Stimulated activated CD8-positive, alpha-beta memory T cell treated with anti-CD3 and anti-CD28 coated beads, Interleukin-2, amount 100 ng/mL, for 1 hour (primary cell): ENCODE measurements around the gene DOK6.
"Not testable (repeated sequence)": the region's sequence is repeated elsewhere in the genome, so short reads cannot be mapped to it uniquely, and the experiment has no call there.

Experiments used
- DNase-seq, 2 donors: peaks; one replicate each; pipeline ENCODE4 v3.0.0-alpha.2; 2020; ENCODE audit warnings: low read depth in 2 of 2

The DOK6 gene

GRCh38 chr18:69626171-69626570, 225.5 kb downstream of the DOK6 start:
- no peak for DNase-seq

- DNase-seq, result no peak
Observed at GRCh38 chr18:69626643-69627242, 226.1 kb downstream of the DOK6 start.

- no peak for DNase-seq
Observed at GRCh38 chr18:69628774-69629359, 228.2 kb downstream of the DOK6 start.

- no peak for DNase-seq
Observed at GRCh38 chr18:69631281-69631680, 230.6 kb downstream of the DOK6 start.

GRCh38 chr18:69635482-69635881, 234.8 kb downstream of the DOK6 start:
- DNase-seq, result no peak

- DNase-seq, result no peak
Observed at GRCh38 chr18:69636529-69637301, 236.0 kb downstream of the DOK6 start.

- DNase-seq, result no peak
Observed at GRCh38 chr18:69638056-69638455, 237.4 kb downstream of the DOK6 start.

- no peak for DNase-seq
Observed at GRCh38 chr18:69647702-69648101, 247.0 kb downstream of the DOK6 start.

GRCh38 chr18:69648486-69648885, 247.8 kb downstream of the DOK6 start:
- DNase-seq, result no peak

GRCh38 chr18:69649684-69650083, 249.0 kb downstream of the DOK6 start:
- no peak for DNase-seq

GRCh38 chr18:69651243-69651642, 250.6 kb downstream of the DOK6 start:
- DNase-seq, result no peak

GRCh38 chr18:69655816-69656215, 255.1 kb downstream of the DOK6 start:
- no peak for DNase-seq

- no peak for DNase-seq
Observed at GRCh38 chr18:69658103-69658502, 257.4 kb downstream of the DOK6 start.

- no peak for DNase-seq
Observed at GRCh38 chr18:69658685-69659084, 258.0 kb downstream of the DOK6 start.

- no peak for DNase-seq
Observed at GRCh38 chr18:69659142-69659651, 258.5 kb downstream of the DOK6 start.

- DNase-seq, result not testable (repeated sequence)
Observed at GRCh38 chr18:69662090-69662489, 261.4 kb downstream of the DOK6 start.

GRCh38 chr18:69664399-69664798, 263.7 kb downstream of the DOK6 start:
- no peak for DNase-seq

- no peak for DNase-seq
Observed at GRCh38 chr18:69674292-69674877, 273.7 kb downstream of the DOK6 start.

GRCh38 chr18:69674966-69675365, 274.3 kb downstream of the DOK6 start:
- DNase-seq, result no peak

GRCh38 chr18:69677595-69677994, 276.9 kb downstream of the DOK6 start:
- no peak for DNase-seq

GRCh38 chr18:69680123-69680522, 279.4 kb downstream of the DOK6 start:
- DNase-seq, result no peak

- DNase-seq, result no peak
Observed at GRCh38 chr18:69683176-69683575, 282.5 kb downstream of the DOK6 start.

GRCh38 chr18:69684789-69685188, 284.1 kb downstream of the DOK6 start:
- no peak for DNase-seq
